ENCODE results near the gene RIMS1. TPM values are rescaled to one million over a fixed set of nuclear protein-coding genes. Genes with fewer than 3 reads are reported as not detected.

The RIMS1 gene
- total RNA-seq, 1 donor from 2014 or later, result 12.3 TPM

DNA sequence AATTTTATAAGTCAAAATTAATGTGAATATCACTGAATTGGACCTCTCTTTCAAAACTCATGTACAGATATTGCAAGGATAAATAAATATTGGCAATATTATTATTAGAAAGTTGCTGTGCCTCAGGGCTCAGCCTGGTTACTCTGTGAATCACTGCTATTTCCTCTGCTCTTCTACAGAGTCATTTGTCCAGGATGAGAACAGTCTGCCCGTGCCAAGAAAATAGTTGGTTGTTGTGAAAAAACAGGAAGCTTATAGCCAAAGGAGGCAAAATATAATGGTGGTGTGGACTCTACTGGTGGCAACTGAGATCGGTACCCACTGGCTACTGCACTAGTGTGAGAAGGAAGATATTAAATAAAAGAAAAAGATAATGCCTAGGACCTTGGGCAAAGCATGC lies 93.6 kb downstream of the RIMS1 start:
- H3K27ac Mint-ChIP-seq (ENCODE audit: unreplicated experiment), result no peak overlapping the region
- peaks cover 1% of the 10 kb centered on the region for H3K9me3 Mint-ChIP-seq (ENCODE audit: unreplicated experiment)
- peaks cover 3% of the 10 kb centered on the region for H3K4me1 Mint-ChIP-seq (ENCODE audit: low read depth, unreplicated experiment)
- H3K27me3 Mint-ChIP-seq (ENCODE audit: unreplicated experiment), result no peaks in the 10 kb centered on the region
- H3K4me3 Mint-ChIP-seq (ENCODE audit: unreplicated experiment), result no peak overlapping the region
- no peaks in the 10 kb centered on the region for H3K36me3 Mint-ChIP-seq (ENCODE audit: unreplicated experiment)
- TF ChIP-seq, protein P1, sequence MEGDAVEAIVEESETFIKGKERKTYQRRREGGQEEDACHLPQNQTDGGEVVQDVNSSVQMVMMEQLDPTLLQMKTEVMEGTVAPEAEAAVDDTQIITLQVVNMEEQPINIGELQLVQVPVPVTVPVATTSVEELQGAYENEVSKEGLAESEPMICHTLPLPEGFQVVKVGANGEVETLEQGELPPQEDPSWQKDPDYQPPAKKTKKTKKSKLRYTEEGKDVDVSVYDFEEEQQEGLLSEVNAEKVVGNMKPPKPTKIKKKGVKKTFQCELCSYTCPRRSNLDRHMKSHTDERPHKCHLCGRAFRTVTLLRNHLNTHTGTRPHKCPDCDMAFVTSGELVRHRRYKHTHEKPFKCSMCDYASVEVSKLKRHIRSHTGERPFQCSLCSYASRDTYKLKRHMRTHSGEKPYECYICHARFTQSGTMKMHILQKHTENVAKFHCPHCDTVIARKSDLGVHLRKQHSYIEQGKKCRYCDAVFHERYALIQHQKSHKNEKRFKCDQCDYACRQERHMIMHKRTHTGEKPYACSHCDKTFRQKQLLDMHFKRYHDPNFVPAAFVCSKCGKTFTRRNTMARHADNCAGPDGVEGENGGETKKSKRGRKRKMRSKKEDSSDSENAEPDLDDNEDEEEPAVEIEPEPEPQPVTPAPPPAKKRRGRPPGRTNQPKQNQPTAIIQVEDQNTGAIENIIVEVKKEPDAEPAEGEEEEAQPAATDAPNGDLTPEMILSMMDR (IDR thresholded peaks at IDR 0.05; ENCODE audit: partially characterized antibody, unreplicated experiment), result no peak
- no peak for DNase-seq

DNA sequence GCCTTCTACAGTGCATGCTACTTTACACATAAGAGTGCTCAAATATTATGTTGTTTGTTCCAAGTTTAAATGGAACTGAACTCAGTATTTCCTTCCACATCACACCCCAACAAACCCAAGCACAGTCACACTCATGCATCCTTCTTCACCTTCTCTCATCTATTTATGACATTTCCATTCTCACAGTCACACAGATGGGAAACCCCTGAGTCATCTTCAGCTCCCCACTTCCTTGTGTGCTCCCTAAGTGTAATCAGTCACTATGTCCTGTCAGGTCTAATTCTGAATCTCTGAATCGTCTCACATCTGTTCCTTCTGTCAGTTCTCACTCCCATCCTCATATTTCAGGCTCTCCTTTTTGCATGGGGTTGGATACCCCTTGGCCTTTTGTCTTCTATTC lies 96.0 kb downstream of the RIMS1 start:
- peaks cover 1% of the 10 kb centered on the region for H3K9me3 Mint-ChIP-seq (ENCODE audit: unreplicated experiment)
- no peak for DNase-seq

DNA sequence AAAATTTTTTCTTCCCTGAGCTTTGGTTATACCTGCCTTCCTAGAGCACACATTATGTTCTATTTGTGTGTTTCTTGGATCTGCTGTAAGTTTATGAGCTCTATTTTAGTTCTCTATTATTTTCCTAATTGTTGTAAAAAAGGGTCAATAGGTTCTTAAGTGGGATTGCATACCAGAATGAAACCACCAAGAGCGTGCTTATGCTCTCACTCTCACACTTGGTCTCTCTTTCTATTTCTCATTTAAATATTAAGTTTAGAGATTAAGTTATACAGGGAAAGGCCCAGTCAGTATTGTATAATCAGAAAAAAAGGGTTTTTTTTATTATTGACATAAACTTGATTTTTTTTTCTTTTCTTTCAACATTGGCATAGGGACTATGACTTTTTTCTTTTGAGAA lies 96.8 kb downstream of the RIMS1 start:
- Mint-ChIP-seq H3K9me3 (ENCODE audit: unreplicated experiment) (no peaks in the 10 kb centered on the region), H3K4me3 (ENCODE audit: unreplicated experiment) (no peak overlapping the region), H3K27me3 (ENCODE audit: unreplicated experiment) (no peaks in the 10 kb centered on the region), H3K27ac (ENCODE audit: unreplicated experiment) (no peak overlapping the region), H3K4me1 (ENCODE audit: low read depth, unreplicated experiment) (peaks cover 3% of the 10 kb centered on the region), H3K36me3 (ENCODE audit: unreplicated experiment) (no peaks in the 10 kb centered on the region)
- TF ChIP-seq, protein P1 (IDR thresholded peaks at IDR 0.05; ENCODE audit: partially characterized antibody, unreplicated experiment), result no peak
- DNase-seq, result no peak

More for the DNA sequence above, 96.0 kb downstream of the RIMS1 start:
- Mint-ChIP-seq H3K4me1 (ENCODE audit: low read depth, unreplicated experiment) (peaks cover 3% of the 10 kb centered on the region), H3K27ac (ENCODE audit: unreplicated experiment) (no peak overlapping the region), H3K36me3 (ENCODE audit: unreplicated experiment) (no peaks in the 10 kb centered on the region), H3K27me3 (ENCODE audit: unreplicated experiment) (no peaks in the 10 kb centered on the region), H3K4me3 (ENCODE audit: unreplicated experiment) (no peak overlapping the region)
- TF ChIP-seq, protein P1 (IDR thresholded peaks at IDR 0.05; ENCODE audit: partially characterized antibody, unreplicated experiment), result no peak

DNA sequence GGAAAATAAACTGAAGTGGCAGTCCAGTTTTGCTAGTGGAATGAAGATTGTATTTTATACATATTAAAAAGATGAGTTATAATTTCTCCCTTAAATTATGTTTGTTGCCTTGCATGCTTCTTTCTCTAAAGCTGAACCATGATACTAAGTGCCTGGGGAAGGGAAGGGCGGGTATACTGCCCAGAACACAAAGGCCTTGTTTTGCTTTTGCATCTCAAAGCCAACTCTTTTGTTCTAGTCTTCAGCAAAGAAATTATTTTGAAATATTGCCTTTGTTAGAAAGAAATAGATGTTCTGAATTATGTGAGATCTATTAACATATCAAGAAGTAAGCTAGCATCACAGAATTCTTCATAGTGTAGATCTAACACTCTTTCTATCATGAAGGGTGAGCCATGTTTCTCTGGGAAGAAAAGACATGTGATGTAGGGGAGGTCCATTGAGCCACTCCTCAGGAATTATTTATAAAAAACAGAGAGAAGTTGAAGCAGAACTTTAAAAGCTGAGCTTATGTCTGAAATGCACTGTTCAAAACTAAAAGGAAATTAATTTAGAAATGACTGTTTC lies 108.4 kb downstream of the RIMS1 start:
- no peaks in the 10 kb centered on the region for H3K36me3 Mint-ChIP-seq (ENCODE audit: unreplicated experiment)
- TF ChIP-seq, protein P1 (IDR thresholded peaks at IDR 0.05; ENCODE audit: partially characterized antibody, unreplicated experiment), result no peak
- H3K4me3 Mint-ChIP-seq (ENCODE audit: unreplicated experiment), result no peak overlapping the region
- H3K27me3 Mint-ChIP-seq (ENCODE audit: unreplicated experiment), result no peaks in the 10 kb centered on the region
- H3K4me1 Mint-ChIP-seq (ENCODE audit: low read depth, unreplicated experiment), result peaks cover under 1% of the 10 kb centered on the region
- no peak for DNase-seq
- H3K9me3 Mint-ChIP-seq (ENCODE audit: unreplicated experiment), result no peaks in the 10 kb centered on the region
- no peak overlapping the region for H3K27ac Mint-ChIP-seq (ENCODE audit: unreplicated experiment)

DNA sequence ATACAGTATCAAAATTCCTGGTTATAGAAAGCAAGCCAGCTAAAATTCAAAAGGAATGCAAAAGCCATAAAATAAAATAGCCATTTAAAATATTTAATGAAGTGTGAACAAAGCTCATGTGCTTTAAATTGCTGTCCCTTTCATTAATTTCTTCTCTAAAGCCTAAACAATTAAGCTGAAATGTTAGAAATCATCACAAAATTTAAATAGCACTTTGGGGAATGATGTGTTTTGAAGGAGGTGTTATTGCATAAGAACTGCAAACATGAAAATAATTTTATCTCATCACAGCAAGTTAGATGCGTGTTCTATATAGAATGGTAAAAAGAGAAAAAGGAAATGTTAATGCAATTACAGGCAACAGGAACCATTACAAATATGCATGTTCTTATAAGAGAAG lies 111.0 kb downstream of the RIMS1 start:
- H3K27ac Mint-ChIP-seq (ENCODE audit: unreplicated experiment), result no peak overlapping the region
- H3K9me3 Mint-ChIP-seq (ENCODE audit: unreplicated experiment), result no peaks in the 10 kb centered on the region
- no peaks in the 10 kb centered on the region for H3K36me3 Mint-ChIP-seq (ENCODE audit: unreplicated experiment)
- no peaks in the 10 kb centered on the region for H3K27me3 Mint-ChIP-seq (ENCODE audit: unreplicated experiment)
- TF ChIP-seq, protein P1 (IDR thresholded peaks at IDR 0.05; ENCODE audit: partially characterized antibody, unreplicated experiment), result no peak
- H3K4me3 Mint-ChIP-seq (ENCODE audit: unreplicated experiment), result no peak overlapping the region
- no peak for DNase-seq
- no peaks in the 10 kb centered on the region for H3K4me1 Mint-ChIP-seq (ENCODE audit: low read depth, unreplicated experiment)
